Measurements from ENCODE around the gene USP35. TPM values are rescaled to one million over a fixed set of nuclear protein-coding genes. Genes with fewer than 3 reads are reported as not detected.
"Not testable (repeated sequence)": the region's sequence is repeated elsewhere in the genome, so short reads cannot be mapped to it uniquely, and the experiment has no call there.

USP35 gene
- total RNA-seq, 1 experiment from 2014 or later, result 11.8 TPM

GRCh38 chr11:78231962-78232501, 43.3 kb downstream of the USP35 start:
- in situ Hi-C loops (cut with HindIII; ENCODE audit: low pct_unique_long_range_greater_than_20kb, low sequenced_read_pairs), result no loop called here
- no peak for TF ChIP-seq TCF7L2 (IDR thresholded peaks at IDR 0.05; ENCODE audit: low read depth, low read length)
- no peak for TF ChIP-seq POLR2AphosphoS5 (IDR thresholded peaks at IDR 0.05; ENCODE audit: low read depth, low read length)
- no peak for TF ChIP-seq REST (IDR thresholded peaks at IDR 0.05; ENCODE audit: insufficient read depth in 1 of 2, low read depth in 2 of 2, low read length in 1 of 2)
- TF ChIP-seq SIN3A (IDR thresholded peaks at IDR 0.05; ENCODE audit: borderline replicate concordance, insufficient read depth, low read depth, low read length), result no peak
- TF ChIP-seq CTCF (IDR thresholded peaks at IDR 0.05), result no peak
- CTCF ChIA-PET, result no interaction called here

GRCh38 chr11:78233046-78233445, 44.3 kb downstream of the USP35 start:
- DNase-seq (ENCODE audit: low read depth, low spot score); H3K4me3 ChIP-seq (ENCODE audit: low read depth in 2 of 2, low read length in 2 of 2); ATAC-seq; in situ Hi-C loops (cut with HindIII; ENCODE audit: low pct_unique_long_range_greater_than_20kb, low sequenced_read_pairs); H3K4me1 ChIP-seq (ENCODE audit: control insufficient read depth, insufficient read depth, low read length); H3K27me3 ChIP-seq (ENCODE audit: control insufficient read depth, insufficient read depth, low read length); H3K9me3 ChIP-seq (ENCODE audit: control insufficient read depth, insufficient read depth, low read depth, low read length); CTCF ChIA-PET; H3K36me3 ChIP-seq (ENCODE audit: control insufficient read depth, insufficient read depth, low read length); BruUV-seq (replicated peaks); intact Hi-C loops (cut with micrococcal nuclease; ENCODE audit: unreplicated experiment); H3K27ac ChIP-seq (ENCODE audit: low read length): not testable (repeated sequence)
- POLR2A ChIA-PET, result interaction anchor here (0.6 kb wide), 1 partner anchor 204 kb away, joined by 4 read pairs; no protein-coding TSS in a partner anchor

More at GRCh38 chr11:78231962-78232501, 43.3 kb downstream of the USP35 start:
- intact Hi-C loops (cut with micrococcal nuclease; ENCODE audit: unreplicated experiment), result no loop called here
- Histone ChIP-seq H3K27me3 (ENCODE audit: control insufficient read depth, insufficient read depth, low read length) (no peaks in the 10 kb centered on the region), H3K36me3 (ENCODE audit: control insufficient read depth, insufficient read depth, low read length) (no peaks in the 10 kb centered on the region), H3K9me3 (ENCODE audit: control insufficient read depth, insufficient read depth, low read depth, low read length) (no peaks in the 10 kb centered on the region), H3K27ac (ENCODE audit: low read length) (no peak overlapping the region), H3K4me1 (ENCODE audit: control insufficient read depth, insufficient read depth, low read length) (no peaks in the 10 kb centered on the region), H3K4me3 (ENCODE audit: low read depth in 2 of 2, low read length in 2 of 2) (no peak overlapping the region)
- POLR2A ChIA-PET, result interaction anchor here (0.6 kb wide), 1 partner anchor 205 kb away, joined by 4 read pairs; no protein-coding TSS in a partner anchor
- no peak for DNase-seq (ENCODE audit: low read depth, low spot score)
- BruUV-seq (replicated peaks), result no TSS peak
- no peak for ATAC-seq

GRCh38 chr11:78234006-78234405, 45.3 kb downstream of the USP35 start:
- H3K27me3 ChIP-seq (ENCODE audit: control insufficient read depth, insufficient read depth, low read length), result no peaks in the 10 kb centered on the region
- H3K27ac ChIP-seq (ENCODE audit: low read length), result no peak overlapping the region
- ATAC-seq (no peak), DNase-seq (ENCODE audit: low read depth, low spot score) (no peak)
- intact Hi-C loops (cut with micrococcal nuclease; ENCODE audit: unreplicated experiment) (no loop called here), in situ Hi-C loops (cut with HindIII; ENCODE audit: low pct_unique_long_range_greater_than_20kb, low sequenced_read_pairs) (no loop called here)
- no peaks in the 10 kb centered on the region for H3K36me3 ChIP-seq (ENCODE audit: control insufficient read depth, insufficient read depth, low read length)
- POLR2A ChIA-PET, result no interaction called here
- H3K9me3 ChIP-seq (ENCODE audit: control insufficient read depth, insufficient read depth, low read depth, low read length), result no peaks in the 10 kb centered on the region
- CTCF ChIA-PET, result no interaction called here
- no peaks in the 10 kb centered on the region for H3K4me1 ChIP-seq (ENCODE audit: control insufficient read depth, insufficient read depth, low read length)
- TF ChIP-seq TCF7L2 (IDR thresholded peaks at IDR 0.05; ENCODE audit: low read depth, low read length), result no peak
- TF ChIP-seq CTCF (IDR thresholded peaks at IDR 0.05), result no peak
- no peak for TF ChIP-seq REST (IDR thresholded peaks at IDR 0.05; ENCODE audit: insufficient read depth in 1 of 2, low read depth in 2 of 2, low read length in 1 of 2)
- no peak for TF ChIP-seq POLR2AphosphoS5 (IDR thresholded peaks at IDR 0.05; ENCODE audit: low read depth, low read length)
- BruUV-seq (replicated peaks), result no TSS peak
- H3K4me3 ChIP-seq (ENCODE audit: low read depth in 2 of 2, low read length in 2 of 2), result no peak overlapping the region

Measured in Panc1 (cell line).